Breast epithelium (tissue), 3 donors: ENCODE results near the gene ISG20L2.

Experiments used
- POLR2A ChIP-seq: fragments of 450-650 bp; IDR thresholded peaks from one replicate; pipeline ENCODE4 v1.6.1; 2016; ENCODE audit warnings: antibody characterized with exemption, mild to moderate bottlenecking, moderate library complexity
- TF ChIP-seq, protein P1 (sequence below), 3 donors: fragments of 450-650 bp; IDR thresholded peaks; one replicate each; pipeline ENCODE4 v1.5.1; 2016 to 2017; ENCODE audit warnings: antibody characterized with exemption in 3 of 3, mild to moderate bottlenecking in 3 of 3, moderate library complexity in 3 of 3

DNA sequence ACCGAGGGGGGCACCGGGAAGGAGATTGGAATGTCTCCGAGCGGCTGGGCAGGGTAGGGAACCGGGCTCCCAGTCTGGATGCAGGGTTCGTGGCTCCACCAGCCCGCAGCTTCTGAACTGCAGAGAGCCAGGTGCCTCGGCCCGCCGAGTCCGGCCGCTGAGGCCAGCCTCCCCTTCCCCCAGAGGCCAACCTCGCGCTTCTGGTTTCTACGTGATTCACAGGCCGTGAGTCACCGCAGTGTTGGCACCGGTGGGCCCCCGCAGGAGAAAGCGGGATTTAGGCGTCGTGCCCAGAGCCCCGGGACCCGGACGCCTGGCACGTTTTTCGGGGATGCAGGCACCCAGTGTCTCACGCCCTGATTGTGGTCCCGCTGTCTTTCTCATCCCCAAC, 23.6 kb downstream of the ISG20L2 start:
- TF ChIP-seq, protein P1, sequence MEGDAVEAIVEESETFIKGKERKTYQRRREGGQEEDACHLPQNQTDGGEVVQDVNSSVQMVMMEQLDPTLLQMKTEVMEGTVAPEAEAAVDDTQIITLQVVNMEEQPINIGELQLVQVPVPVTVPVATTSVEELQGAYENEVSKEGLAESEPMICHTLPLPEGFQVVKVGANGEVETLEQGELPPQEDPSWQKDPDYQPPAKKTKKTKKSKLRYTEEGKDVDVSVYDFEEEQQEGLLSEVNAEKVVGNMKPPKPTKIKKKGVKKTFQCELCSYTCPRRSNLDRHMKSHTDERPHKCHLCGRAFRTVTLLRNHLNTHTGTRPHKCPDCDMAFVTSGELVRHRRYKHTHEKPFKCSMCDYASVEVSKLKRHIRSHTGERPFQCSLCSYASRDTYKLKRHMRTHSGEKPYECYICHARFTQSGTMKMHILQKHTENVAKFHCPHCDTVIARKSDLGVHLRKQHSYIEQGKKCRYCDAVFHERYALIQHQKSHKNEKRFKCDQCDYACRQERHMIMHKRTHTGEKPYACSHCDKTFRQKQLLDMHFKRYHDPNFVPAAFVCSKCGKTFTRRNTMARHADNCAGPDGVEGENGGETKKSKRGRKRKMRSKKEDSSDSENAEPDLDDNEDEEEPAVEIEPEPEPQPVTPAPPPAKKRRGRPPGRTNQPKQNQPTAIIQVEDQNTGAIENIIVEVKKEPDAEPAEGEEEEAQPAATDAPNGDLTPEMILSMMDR (IDR thresholded peaks at IDR 0.05), result no peak
- no peak for TF ChIP-seq POLR2A
